A549 treated with ZK216348 at 1 μM for 4 hours (cell line): Measurements from ENCODE around the gene MEX3B. TPM values are rescaled to one million over a fixed set of nuclear protein-coding genes. Genes with fewer than 3 reads are reported as not detected.

Experiments used
- total RNA-seq: library from RNA; stranded (reverse); fragments of 200-300 nt; extraction: Qiagen RNA extraction; gene quantifications from 5 replicates; pipeline ENCODE4 v1.2.3, GENCODE V29; 2022; ENCODE audit warnings: low read depth

Gene MEX3B
- total RNA-seq, result 2.8 to 5.9 TPM (median 5.2 TPM) in 5 replicates

GRCh38 chr15:82045892-82046665, at the start of gene MEX3B:
Gene MEX3B (minus strand): TSS chr15:82046018. CDS start chr15:82045705, 313 bp downstream.

Other genes starting within 250 kb of the MEX3B start
- gene EFL1, start 216.7 kb upstream of the MEX3B start, total RNA-seq, result 22.1 to 28.4 TPM (median 23.2 TPM) in 5 replicates
- 1.5 to 5.0 TPM (median 1.7 TPM) in 5 replicates for gene SAXO2, start 216.8 kb upstream of the MEX3B start, total RNA-seq